CD4-positive, alpha-beta T cell treated with Interleukin-15 for 4 hours (primary cell): ENCODE data around the gene LONRF3.

Source experiments
- DNase-seq: peaks from one replicate; pipeline ENCODE4 v3.0.0-alpha.2; 2020; ENCODE audit warnings: low spot score

LONRF3 gene

GRCh38 chrX:118974088-118974907 is at the start of gene LONRF3:
Gene LONRF3, plus strand, starts transcription at chrX:118974618. Its CDS starts 163 bp downstream, at chrX:118974781.
- DNase-seq, result peak; percentile 63

DNA sequence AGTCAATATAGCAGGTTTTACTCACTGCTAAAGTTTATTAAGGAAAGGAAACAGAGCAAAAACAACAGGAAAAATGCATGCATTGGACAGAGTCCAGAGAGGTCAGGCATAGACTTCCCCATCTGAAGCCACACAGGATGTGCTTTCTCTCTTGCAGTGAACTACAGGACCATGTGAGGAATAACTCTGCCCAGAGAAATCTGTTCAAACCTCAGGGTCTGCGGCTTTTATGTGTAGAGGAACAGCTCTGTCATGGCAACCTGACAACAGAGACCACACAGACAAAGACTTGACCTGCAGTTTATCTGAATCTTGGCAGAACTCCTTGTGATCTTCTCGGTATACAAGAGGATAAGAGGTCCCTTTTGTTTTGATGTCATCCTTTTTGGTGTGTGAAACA is 46.3 kb upstream of the LONRF3 start:
- no peak for DNase-seq

- DNase-seq, result no peak
These were observed 39.1 kb upstream of the LONRF3 start for GRCh38 chrX:118935352-118935751.

DNA sequence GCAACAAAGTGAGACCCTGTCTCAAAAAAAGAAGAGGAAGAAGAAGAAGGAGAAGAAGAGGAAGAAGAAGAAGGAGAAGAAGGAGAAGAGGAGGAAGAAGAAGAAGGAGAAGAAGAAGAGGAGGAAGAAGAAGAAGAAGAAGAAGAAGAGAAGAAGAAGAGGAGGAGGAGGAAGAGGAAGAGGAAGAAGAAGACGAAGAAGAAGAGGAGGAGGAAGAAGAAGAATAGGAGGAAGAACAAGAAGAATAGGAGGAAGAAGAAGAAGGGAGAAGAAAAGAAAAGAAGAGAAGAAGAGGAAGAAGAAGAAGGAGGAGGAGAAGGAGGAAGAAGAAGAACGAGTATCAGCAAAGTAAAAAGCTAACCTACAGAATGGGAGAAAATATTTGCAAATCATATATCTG is 33.3 kb upstream of the LONRF3 start:
- DNase-seq, result no peak

- no peak for DNase-seq
These were observed 31.3 kb upstream of the LONRF3 start for GRCh38 chrX:118943102-118943501.

GRCh38 chrX:118945921-118946320 is 28.5 kb upstream of the LONRF3 start:
- no peak for DNase-seq

DNA sequence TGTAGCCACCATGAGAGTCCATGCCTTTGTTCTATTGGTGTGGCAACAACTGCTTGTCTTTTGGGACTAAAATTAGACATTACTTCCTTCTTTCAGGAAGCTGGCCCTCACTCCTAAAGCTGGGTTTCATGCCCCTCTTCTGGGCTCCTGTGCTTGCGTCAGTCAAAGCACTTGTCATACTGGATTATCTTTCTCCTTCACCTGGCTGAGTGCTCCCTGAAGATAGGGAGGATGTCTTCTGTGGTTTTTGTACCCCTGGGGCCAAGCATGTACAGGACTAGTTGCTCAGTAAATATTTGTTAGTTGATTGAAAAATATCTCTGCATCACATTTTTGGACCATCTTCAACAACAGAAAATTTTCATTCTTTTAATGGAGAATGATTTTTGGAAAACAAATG is 26.1 kb upstream of the LONRF3 start:
- DNase-seq, result no peak

DNA sequence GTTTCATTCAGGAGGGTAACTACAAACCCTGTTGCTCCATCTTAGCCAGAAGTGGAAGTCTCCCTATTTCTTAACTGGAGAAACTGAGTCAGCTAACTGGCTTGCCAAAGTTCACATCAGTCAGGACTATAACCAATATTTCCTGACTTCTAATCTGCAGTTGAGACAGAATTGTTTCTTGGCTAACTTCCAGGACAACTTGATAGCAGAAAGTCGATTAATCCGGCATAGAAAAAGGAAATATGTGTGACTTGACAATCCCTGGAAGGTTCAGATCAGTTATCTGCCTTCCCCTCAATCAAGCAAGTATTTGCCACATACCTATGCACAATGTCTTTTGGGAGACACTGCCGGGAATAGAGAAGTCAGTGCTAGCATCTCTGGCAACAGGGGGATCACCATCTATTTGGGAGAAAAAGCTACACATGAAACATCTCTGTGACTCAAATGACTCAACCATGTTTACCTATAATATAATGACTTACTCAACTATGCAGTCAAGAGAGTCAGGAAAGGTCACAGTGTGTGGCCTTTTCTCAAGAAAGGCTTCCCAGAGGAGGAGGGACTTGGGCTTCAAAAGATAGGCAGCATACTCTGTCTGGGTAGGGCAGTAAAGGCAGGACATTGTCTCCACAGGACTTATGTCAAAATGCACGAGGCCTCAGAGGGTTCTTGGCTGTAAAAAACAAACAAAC is 12.4 kb upstream of the LONRF3 start:
- DNase-seq, result no peak

DNA sequence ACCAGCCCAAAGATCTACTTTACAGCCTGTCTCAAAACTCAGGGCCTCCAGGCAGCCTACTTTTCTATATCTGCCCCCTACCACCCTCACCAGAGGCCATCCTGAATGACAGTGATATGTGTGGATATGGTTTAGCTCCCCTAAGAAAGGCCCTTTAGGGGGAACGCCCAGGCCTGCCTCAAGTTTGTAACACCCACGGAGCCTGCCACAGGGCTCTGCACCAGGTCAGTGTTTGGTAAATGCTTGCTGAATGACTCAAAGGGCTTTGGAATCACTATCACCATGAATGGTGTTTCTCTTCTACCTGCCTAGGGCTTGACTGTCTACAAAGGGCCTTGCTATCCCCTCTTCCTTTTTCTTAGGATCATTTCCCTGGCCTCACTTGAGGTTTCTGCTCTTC is 11.3 kb upstream of the LONRF3 start:
- DNase-seq, result no peak

DNA sequence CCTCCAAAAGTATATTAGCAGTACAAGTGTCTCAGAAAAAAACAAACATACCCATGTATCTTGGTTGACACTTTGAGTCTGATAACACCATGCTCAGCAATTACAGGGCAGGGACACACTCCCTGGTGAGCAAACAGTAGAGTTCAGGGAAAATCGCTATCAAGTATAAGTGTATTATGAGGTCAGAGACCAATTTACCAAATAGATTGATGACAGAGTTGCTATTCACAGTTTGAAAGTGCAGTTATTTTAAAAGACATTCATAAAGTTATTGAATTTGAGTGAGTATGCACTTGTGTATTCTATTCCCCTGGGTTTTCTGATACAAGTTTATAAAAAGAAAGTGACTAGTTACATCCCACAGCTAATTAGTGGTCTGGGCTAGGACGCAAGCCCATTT is 10.2 kb upstream of the LONRF3 start:
- DNase-seq, result no peak

DNA sequence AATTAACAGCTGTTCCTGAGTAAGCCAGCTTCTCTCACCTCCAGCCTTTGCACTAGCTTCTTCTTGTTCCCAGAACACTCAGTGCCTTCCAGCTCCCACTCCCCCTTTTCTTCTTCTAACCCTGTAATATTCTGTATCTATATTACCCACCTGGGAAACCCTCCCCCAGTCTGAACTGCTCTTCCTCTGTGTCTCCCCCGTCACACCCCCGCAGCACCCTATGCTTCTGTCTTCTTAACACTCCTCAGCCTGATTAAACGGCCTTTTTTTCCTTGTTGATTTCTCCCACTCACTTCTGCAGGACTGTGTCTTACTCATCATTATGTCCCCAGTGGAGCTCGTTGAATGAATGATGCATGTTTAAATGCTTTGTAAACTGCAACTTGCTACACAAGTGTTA is 9.0 kb upstream of the LONRF3 start:
- no peak for DNase-seq

GRCh38 chrX:118968031-118968430 is 6.4 kb upstream of the LONRF3 start:
- DNase-seq, result no peak

DNA sequence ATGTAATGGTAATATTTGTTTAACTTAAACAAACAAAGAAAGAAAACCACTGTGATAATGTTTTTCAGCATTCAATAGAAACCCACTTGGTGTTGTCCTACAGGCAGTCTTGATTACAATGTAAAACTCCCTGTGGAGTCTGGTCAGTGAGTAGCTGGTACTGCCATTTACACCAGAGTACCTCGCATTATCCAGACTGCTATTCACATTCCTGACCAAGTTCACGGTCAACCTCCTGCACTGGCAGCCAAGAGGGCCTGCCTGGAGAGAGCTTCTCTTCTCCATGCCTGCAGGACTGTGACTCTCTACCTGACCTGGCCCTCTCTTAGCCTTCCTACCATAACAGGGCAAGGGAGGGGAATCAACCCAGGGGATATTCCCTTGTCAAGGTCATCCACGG is 2.9 kb upstream of the LONRF3 start:
- DNase-seq, result no peak

DNA sequence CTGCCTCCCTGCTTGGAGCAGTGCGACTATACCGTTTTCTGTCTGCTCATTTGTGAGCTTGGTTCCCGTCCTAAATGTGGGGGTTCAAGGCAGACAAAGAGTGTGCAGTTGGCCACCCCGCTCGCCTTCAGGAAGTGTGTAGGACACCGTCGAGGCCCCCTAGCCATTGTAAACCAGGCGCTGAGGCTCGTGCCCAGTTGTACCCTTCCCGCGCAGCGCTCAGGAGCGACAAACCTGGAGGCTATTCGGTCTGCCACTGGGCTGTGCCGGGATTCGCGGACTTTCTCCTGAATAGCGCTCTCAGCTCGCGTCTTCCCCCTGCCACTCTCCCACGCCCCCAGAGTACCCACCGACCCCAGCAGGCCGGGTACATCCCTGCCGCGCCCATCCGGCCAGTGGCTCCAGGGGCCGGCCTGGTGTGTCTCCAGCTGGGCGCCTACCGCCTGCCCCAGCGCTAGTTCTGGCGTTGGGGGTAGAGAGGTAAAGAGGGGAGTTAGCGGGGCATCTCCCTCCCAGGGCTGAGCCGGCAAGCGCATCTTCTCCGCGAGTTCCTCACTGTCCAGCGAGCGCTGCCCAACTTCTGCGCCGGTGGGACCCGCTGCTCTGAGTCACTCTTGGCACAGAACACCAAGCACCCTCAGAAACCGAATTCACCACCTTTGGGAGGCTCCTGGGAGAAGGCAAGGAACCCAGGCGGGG is 880 bp upstream of the LONRF3 start:
- DNase-seq, result no peak

DNA sequence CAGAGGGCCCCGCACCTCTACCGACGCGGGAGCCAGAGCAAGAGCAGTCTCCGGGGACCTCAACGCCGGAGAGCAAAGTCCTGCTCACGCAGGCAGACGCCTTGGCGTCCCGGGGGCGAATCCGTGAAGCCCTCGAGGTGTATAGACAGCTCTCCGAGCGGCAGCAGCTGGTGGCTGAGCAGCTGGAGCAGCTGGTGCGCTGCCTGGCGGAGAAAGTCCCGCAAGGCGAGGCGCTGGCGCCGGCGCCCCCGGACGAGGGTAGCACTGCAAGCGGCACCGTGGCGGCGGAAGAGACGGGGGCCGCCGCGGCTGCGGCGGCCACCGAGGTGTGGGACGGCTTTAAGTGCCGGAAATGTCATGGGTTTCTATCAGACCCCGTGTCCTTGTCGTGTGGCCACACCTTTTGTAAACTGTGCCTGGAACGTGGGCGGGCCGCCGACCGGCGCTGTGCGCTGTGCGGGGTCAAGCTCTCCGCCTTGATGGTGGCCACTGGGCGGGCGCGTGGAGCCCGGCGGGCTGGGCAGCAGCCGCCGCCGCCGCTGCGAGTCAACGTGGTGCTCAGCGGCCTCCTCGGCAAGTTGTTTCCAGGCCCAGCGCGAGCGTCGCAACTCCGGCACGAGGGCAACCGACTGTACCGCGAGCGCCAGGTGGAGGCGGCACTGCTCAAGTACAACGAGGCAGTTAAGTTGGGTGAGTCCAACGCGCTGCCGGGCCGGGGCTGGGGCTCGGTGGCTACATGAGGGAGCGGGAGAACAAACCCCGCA is 672 bp downstream of the LONRF3 start:
- peak; percentile 29 for DNase-seq

DNA sequence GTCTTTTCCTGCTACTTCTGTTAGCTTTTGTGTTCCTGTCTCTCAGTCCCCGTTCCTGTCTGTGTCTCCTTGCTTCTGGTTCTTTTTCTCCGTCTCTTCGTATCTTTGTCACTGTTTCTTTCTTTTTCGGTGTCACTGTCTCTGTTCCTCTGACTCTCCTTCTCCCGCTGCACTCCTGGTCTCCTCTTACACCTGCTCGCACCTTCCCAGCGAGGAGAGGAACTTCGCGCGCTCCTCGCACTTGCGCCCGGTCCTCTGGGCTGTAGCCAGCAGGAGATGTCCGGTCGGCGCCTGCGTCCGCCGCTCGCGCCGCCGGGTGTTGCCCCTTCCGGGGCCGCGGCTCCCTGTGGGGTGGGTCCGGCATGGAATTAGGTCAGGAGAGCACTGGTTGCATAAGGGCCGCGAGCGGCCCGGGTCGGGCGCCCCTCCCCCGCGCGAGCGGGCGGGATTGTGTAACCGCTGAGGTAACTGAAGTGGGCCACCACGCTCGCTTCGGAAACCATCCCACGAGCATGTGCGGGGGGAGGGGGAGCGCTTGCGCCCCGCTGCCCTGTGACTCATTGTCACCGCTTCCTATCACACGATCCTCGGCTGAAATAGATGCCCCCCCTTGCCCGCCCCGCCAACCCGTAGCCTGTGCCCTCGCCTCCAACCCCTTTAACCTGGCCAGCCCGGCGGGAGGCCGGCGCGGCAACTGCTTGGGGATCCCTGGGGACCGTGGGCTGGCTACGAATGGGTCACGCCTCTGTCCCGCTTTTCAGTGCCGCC is 1.6 kb downstream of the LONRF3 start:
- DNase-seq, result peak; percentile 61

- DNase-seq, result no peak
These were observed 2.4 kb downstream of the LONRF3 start for GRCh38 chrX:118976599-118977340.

- no peak for DNase-seq
These were observed 3.0 kb downstream of the LONRF3 start for GRCh38 chrX:118977424-118977823.

- no peak for DNase-seq
These were observed 4.0 kb downstream of the LONRF3 start for GRCh38 chrX:118978451-118978850.

- DNase-seq, result no peak
These were observed 6.3 kb downstream of the LONRF3 start for GRCh38 chrX:118980761-118981160.

DNA sequence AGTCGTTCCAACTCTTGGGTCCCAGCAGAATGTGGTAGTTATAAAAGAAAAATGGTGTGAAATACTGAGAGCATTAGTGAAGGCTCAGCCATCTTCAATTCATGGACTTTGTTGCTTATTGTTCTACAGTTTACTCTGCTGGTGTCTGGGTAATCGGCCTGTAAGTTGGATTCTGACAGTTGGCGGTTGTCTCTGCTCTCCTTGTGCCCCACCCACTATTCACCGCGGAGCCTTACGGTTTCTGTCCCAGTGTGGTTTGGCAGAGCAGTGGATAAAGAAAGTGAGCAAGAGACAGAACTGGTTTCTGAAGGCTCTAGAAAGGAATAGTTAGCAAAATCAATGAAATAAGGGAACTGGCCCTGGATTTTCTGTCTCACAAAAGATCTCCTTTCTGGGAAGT is 9.1 kb downstream of the LONRF3 start:
- DNase-seq, result no peak
